GM21528 (cell line): ENCODE results near the gene NT5DC2.

Experiments used
- ATAC-seq: cut with Tn5 transposase; IDR thresholded peaks from one replicate; pipeline ENCODE4 v1.9.1; 2021; ENCODE audit warnings: mild to moderate bottlenecking, moderate library complexity; ENCODE audit not compliant: unreplicated experiment, low FRiP score

Gene NT5DC2

GRCh38 chr3:52525680-52526561 lies 7.7 kb downstream of the NT5DC2 start:
- ATAC-seq, result no peak

- ATAC-seq, result no peak
Measured at GRCh38 chr3:52524752-52525679, 8.6 kb downstream of the NT5DC2 start.

- no peak for ATAC-seq
Measured at GRCh38 chr3:52524258-52524751, 9.4 kb downstream of the NT5DC2 start.

- ATAC-seq, result no peak
Measured at GRCh38 chr3:52523386-52524257, 10.0 kb downstream of the NT5DC2 start.

GRCh38 chr3:52522651-52523251 lies 10.9 kb downstream of the NT5DC2 start:
- ATAC-seq, result no peak

- no peak for ATAC-seq
Measured at GRCh38 chr3:52521881-52522650, 11.6 kb downstream of the NT5DC2 start.

- no peak for ATAC-seq
Measured at GRCh38 chr3:52521488-52521824, 12.2 kb downstream of the NT5DC2 start.

- ATAC-seq, result no peak
Measured at GRCh38 chr3:52520716-52521487, 12.8 kb downstream of the NT5DC2 start.

- no peak for ATAC-seq
Measured at GRCh38 chr3:52520141-52520667, 13.5 kb downstream of the NT5DC2 start.

- ATAC-seq, result no peak
Measured at GRCh38 chr3:52519445-52520140, 14.1 kb downstream of the NT5DC2 start.

GRCh38 chr3:52518723-52519444 lies 14.8 kb downstream of the NT5DC2 start:
- no peak for ATAC-seq

GRCh38 chr3:52517796-52518722 lies 15.6 kb downstream of the NT5DC2 start:
- ATAC-seq, result no peak

- ATAC-seq, result no peak
Measured at GRCh38 chr3:52516509-52517195, 17.0 kb downstream of the NT5DC2 start.

- ATAC-seq, result no peak
Measured at GRCh38 chr3:52515192-52515591, 18.5 kb downstream of the NT5DC2 start.

- ATAC-seq, result no peak
Measured at GRCh38 chr3:52514576-52514975, 19.1 kb downstream of the NT5DC2 start.
